NCI-H524 (cell line): Measurements from ENCODE around the gene BRAP.
"Not testable (repeated sequence)": the region's sequence is repeated elsewhere in the genome, so short reads cannot be mapped to it uniquely, and the experiment has no call there.

Source experiments
- DNase-seq, 2 experiments: peaks; one replicate each; lab custom pipeline; 2025; lab: John Stamatoyannopoulos, UW

The BRAP gene, protein sequence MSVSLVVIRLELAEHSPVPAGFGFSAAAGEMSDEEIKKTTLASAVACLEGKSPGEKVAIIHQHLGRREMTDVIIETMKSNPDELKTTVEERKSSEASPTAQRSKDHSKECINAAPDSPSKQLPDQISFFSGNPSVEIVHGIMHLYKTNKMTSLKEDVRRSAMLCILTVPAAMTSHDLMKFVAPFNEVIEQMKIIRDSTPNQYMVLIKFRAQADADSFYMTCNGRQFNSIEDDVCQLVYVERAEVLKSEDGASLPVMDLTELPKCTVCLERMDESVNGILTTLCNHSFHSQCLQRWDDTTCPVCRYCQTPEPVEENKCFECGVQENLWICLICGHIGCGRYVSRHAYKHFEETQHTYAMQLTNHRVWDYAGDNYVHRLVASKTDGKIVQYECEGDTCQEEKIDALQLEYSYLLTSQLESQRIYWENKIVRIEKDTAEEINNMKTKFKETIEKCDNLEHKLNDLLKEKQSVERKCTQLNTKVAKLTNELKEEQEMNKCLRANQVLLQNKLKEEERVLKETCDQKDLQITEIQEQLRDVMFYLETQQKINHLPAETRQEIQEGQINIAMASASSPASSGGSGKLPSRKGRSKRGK

GRCh38 chr12:111685811-111686573, at the start of gene BRAP, which contains the start of gene ACAD10:
Gene BRAP (minus strand): TSS chr12:111685956. CDS start chr12:111685792, 164 bp downstream.
Gene ACAD10 (plus strand): TSS chr12:111686053. CDS start chr12:111692710, 6,657 bp downstream.
- DNase-seq: peak; percentile 86 to 88

GRCh38 chr12:111733340-111733915, 47.7 kb upstream of the BRAP start:
- no peak for DNase-seq

DNA sequence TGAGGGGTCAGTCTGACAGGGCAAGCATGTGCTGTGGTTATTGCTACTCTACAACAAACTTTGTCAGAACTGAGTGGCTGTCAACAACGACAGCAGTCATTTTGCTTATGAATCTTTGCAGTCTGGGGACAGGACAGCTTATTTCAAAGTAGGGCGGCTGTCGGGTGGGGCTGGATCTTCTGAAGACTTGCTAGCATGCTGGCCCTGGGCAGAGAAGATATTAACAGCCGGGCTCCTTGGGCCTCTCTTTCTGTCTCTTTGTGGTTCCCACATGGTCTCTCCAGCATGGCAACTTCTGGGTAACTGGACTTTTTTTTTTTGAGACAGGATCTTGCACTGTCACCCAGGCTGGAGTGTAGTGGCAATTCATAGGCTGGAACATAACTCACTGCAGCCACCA, 47.0 kb upstream of the BRAP start:
- DNase-seq: no peak

GRCh38 chr12:111730420-111730819, 44.7 kb upstream of the BRAP start:
- DNase-seq: no peak

DNA sequence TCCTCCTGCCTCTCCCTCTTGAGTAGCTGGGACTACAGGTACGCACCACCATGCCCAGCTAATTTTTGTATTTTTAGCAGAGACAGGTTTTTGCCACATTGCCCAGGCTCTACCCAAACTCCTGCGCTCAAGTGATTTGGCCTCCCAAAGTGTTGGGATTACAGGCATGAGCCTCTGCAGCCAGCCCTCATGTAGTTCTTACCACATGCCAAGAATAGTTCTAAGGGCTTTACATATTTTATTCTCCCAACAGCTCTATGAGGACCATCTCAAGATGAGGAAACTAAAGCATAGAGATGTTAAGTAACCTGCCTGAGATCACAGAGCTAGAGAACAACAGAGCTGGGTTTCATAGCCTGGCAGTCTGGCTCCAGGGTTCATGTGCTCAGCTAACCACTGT, 43.0 kb upstream of the BRAP start:
- no peak for DNase-seq

DNA sequence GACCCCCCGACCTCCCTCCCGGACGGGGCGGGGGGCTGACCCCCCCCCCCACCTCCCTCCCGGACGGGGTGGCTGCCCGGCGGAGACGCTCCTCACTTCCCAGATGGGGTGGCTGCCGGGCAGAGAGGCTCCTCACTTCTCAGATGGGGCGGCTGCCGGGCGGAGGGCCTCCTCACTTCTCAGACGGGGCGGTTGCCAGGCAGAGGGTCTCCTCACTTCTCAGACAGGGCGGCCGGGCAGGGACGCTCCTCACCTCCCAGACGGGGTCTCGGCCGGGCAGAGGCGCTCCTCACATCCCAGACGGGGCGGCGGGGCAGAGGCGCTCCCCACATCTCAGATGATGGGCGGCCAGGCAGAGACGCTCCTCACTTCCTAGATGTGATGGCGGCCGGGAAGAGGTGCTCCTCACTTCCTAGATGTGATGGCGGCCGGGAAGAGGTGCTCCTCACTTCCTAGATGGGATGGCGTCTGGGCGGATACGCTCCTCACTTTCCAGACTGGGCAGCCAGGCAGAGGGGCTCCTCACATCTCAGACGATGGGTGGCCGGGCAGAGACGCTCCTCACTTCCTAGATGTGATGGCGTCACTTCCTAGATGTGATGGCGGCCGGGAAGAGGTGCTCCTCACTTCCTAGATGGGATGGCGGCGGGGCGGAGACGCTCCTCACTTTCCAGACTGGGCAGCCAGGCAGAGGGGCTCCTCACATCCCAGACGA, 38.0 kb upstream of the BRAP start:
- not testable (repeated sequence) for DNase-seq

- no peak for DNase-seq
Observed at GRCh38 chr12:111720457-111720856, 34.7 kb upstream of the BRAP start.

- not testable (repeated sequence) for DNase-seq
Observed at GRCh38 chr12:111719316-111719715, 33.6 kb upstream of the BRAP start.

GRCh38 chr12:111715279-111715678, 29.5 kb upstream of the BRAP start:
- no peak for DNase-seq

GRCh38 chr12:111706145-111706544, 20.4 kb upstream of the BRAP start:
- no peak for DNase-seq

DNA sequence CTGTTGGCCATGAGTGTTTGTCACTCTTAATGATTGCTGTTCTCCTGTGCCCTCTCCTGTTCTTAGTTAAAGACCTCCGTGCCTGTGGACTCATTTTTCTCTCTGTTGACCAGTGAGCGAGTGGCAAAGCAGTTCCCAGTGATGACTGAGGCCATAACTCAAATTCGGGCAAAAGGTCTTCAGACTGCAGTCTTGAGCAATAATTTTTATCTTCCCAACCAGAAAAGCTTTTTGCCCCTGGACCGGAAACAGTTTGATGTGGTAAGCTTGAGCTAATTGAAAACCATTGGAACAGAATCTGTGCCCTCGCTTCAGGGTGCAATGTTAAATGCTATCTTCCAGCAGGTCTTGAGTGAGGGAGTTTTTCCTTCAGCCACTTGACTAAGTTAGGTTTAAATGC, 19.9 kb upstream of the BRAP start:
- DNase-seq: no peak

- DNase-seq: no peak
Observed at GRCh38 chr12:111699962-111700361, 14.2 kb upstream of the BRAP start.

DNA sequence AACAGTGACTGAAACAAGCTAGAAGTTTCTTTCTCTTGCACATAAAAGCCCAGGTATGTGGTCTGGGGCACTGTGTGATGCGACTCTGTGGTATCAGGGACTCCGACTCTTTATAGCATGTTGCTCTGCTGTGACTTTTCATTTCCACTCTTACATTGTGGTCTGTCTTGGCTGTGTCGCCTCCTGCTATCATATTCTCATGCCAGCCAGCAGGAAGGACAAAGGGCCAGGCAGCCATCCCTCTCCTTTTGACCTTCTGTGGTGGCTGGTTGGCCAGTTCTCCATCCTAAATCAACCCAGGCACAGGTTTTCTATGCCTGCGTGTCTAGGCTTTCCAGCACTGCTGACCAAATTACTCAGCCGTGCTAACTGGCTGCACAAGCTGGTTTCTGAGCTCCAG, 8.1 kb upstream of the BRAP start:
- no peak for DNase-seq

DNA sequence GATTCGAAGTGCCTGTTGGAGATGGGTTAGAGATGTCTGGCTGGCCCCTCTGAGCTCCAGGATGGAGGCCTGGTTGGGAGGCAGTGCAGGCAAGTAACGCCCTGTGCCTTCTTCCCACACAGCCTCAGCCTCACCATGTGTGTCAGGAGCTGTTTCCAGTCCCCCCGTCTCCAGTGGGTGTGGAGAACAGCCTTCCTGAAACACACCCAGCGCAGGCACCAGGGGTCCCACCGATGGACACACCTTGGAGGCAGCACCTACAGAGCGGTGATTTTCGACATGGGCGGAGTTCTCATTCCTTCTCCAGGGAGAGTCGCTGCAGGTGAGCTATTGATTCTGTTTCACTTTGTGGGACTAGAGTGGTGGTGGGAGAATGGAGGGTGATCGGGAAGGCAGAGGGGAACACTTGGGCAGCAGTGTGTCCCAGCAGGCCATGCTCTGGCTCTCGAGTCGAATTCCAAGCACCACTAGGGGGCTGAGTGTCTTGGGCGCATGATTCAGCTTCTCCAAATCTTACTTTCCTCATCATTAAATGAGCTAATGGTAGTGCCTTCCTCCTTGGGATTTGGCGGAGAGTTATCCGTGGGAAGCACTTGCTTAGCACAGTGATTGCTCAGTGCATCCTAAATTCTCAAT, 6.9 kb upstream of the BRAP start:
- peak in 1 of 2 experiments; percentile 1 for DNase-seq

DNA sequence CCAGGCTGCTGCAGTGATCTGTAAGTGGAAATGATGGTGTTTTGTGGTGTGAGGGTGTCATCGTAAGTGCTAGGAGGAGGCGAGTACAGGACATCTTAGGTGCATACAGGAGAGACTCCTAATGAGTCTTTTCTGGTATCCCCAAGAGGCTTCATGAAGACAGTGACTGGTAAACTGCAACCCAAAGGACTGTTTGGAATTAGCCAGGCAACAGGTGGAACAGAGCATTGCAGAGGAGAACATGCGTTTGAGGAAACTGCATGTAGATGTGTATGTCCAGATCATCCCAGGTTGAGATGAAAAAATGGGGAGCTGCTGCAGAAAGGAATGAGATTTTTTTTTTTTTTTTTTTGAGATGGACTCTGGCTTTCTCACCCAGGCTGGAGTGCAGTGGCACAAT, 5.5 kb upstream of the BRAP start:
- no peak for DNase-seq

- no peak for DNase-seq
Observed at GRCh38 chr12:111687952-111688351, 2.2 kb upstream of the BRAP start.

DNA sequence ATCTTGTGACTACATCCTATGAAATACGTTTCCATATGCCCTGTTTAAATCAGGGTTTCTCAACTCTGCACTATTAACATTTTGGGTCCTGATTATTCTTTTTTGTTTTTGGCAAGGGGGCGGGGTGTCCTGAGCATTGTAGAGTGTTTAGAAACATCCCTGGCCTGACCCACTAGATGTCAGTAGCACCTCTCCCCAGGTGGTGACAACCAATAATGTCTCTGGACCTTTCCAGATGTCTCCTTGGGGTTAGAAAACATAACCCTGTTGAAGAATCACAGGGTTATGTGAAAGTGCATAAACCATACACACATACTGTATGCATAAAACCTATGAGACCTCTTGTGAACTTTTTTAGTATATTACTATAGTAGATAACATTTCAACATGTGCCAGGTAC, 1.5 kb upstream of the BRAP start:
- DNase-seq: no peak

DNA sequence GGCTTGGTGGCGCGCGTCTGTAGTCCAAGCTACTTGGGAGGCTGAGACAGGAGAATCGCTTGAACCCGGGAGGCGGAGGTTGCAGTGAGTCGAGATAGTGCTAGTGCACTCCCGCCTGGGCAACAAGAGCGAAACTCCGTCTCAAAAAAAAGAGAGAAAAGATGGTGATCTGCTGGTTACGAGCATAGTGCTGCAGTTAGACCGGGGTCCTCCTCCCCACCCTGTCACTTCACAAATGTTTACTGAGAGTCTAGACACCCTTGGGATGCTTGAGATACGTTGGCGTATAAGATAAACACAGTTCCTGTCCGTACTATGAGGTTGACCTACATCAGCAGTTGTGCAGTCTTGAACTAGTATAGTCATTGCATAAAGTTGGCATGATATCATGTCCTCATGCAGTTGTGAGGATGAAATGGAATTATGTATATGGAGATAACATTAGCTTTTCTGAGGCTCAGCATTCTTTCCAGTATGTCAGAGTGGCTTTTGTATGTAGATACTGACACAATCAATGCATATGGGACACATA, 884 bp upstream of the BRAP start:
- no peak for DNase-seq

GRCh38 chr12:111685322-111685810, 390 bp downstream of the BRAP start:
- DNase-seq: no peak

- not testable (repeated sequence) for DNase-seq
Observed at GRCh38 chr12:111684485-111685198, 1.1 kb downstream of the BRAP start.
